ENCODE data around the gene RAMP1. TPM values are rescaled to one million over a fixed set of nuclear protein-coding genes. Genes with fewer than 3 reads are reported as not detected.

Gene RAMP1
- total and polyA plus RNA-seq, 2 donors (not counting 1 experiment from before 2014, with no cell fraction given): 15.7 TPM; not detected in 1

DNA sequence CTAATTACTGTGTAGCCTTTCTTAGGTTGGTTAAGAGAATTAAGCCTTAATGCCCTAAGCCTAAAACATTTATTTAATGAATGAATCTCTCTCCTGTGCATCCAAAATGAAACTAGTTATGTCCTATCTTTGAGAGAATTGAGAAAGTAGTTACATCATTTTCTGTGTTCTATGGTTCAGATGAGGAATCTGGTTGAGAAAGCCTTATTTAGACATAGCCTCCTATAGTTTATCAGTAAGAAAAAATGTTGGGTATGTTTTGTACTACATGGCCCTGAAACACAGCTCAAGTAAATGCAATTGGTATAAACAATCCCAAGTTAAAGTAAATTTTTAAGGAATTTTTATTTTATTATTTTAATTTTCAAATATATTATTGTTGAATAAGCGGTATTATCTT, 25.9 kb upstream of the RAMP1 start:
- ATAC-seq (ENCODE audit: low read depth) (no peak), DNase-seq (no peak)
- Mint-ChIP-seq H3K27me3 (no peaks in the 10 kb centered on the region), H3K9me3 (ENCODE audit: insufficient read depth) (no peaks in the 10 kb centered on the region), H3K27ac (no peak overlapping the region), H3K4me3 (no peak overlapping the region), H3K4me1 (no peaks in the 10 kb centered on the region)
- ChIA-PET CTCF (no interaction called here), POLR2A (no interaction called here)
- no peak overlapping the region for H3K9ac ChIP-seq (ENCODE audit: low read length)
- no peaks in the 10 kb centered on the region for H3K27me3 ChIP-seq (replicated peaks in 1 of 4; ENCODE audit: control extremely low read depth in 1 of 4, control insufficient read depth in 3 of 4, insufficient read depth in 4 of 4, low read length in 3 of 4)
- H3K27ac ChIP-seq (ENCODE audit: low read length in 2 of 2): no peak overlapping the region
- no peaks in the 10 kb centered on the region for H3K36me3 ChIP-seq (replicated peaks in 1 of 2; ENCODE audit: control extremely low read depth in 1 of 2, control insufficient read depth in 1 of 2, extremely low read depth in 1 of 2, insufficient read depth in 2 of 2, low read length in 1 of 2)
- H3K4me2 ChIP-seq (replicated peaks; ENCODE audit: low read depth, low read length, poor library complexity, severe bottlenecking): no peak overlapping the region
- no peak overlapping the region for H3K4me3 ChIP-seq (ENCODE audit: control extremely low read depth in 1 of 5, extremely low read depth in 1 of 5, insufficient read depth in 1 of 5, low read depth in 2 of 5, low read length in 4 of 5)
- H3K4me1 ChIP-seq (ENCODE audit: control insufficient read depth in 2 of 2, insufficient read depth in 2 of 2, low read length in 2 of 2): no peaks in the 10 kb centered on the region
- no CpG with 5 or more reads among the region's 1 CpG for WGBS (ENCODE audit: insufficient coverage)
- no peak overlapping the region for H2AFZ ChIP-seq (ENCODE audit: insufficient read depth, low read depth, low read length, poor library complexity, severe bottlenecking)
- TF ChIP-seq, protein P1, sequence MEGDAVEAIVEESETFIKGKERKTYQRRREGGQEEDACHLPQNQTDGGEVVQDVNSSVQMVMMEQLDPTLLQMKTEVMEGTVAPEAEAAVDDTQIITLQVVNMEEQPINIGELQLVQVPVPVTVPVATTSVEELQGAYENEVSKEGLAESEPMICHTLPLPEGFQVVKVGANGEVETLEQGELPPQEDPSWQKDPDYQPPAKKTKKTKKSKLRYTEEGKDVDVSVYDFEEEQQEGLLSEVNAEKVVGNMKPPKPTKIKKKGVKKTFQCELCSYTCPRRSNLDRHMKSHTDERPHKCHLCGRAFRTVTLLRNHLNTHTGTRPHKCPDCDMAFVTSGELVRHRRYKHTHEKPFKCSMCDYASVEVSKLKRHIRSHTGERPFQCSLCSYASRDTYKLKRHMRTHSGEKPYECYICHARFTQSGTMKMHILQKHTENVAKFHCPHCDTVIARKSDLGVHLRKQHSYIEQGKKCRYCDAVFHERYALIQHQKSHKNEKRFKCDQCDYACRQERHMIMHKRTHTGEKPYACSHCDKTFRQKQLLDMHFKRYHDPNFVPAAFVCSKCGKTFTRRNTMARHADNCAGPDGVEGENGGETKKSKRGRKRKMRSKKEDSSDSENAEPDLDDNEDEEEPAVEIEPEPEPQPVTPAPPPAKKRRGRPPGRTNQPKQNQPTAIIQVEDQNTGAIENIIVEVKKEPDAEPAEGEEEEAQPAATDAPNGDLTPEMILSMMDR (IDR thresholded peaks at IDR 0.05): no peak
- no peak for TF ChIP-seq EZH2 (IDR thresholded peaks at IDR 0.05; ENCODE audit: borderline replicate concordance, insufficient read depth, low read depth, low read length, poor library complexity, severe bottlenecking)
- peaks cover 0 to 3% (median 0%) of the 10 kb centered on the region in 3 donors for H3K9me3 ChIP-seq (ENCODE audit: control extremely low read depth in 1 of 3, control insufficient read depth in 2 of 3, insufficient read depth in 1 of 3, low read length in 2 of 3)
- no peaks in the 10 kb centered on the region for H3K79me2 ChIP-seq (ENCODE audit: control insufficient read depth, insufficient read depth, low read length)
- intact Hi-C loops (cut with micrococcal nuclease): no loop called here
- H4K20me1 ChIP-seq (ENCODE audit: control insufficient read depth, insufficient read depth, low read length, poor library complexity, severe bottlenecking): no peaks in the 10 kb centered on the region

GRCh38 chr2:237835372-237835771, 24.1 kb upstream of the RAMP1 start:
- Mint-ChIP-seq H3K4me1 (no peaks in the 10 kb centered on the region), H3K4me3 (no peak overlapping the region), H3K27ac (no peak overlapping the region), H3K27me3 (no peaks in the 10 kb centered on the region), H3K9me3 (ENCODE audit: insufficient read depth) (no peaks in the 10 kb centered on the region)
- Histone ChIP-seq H3K9me3 (ENCODE audit: control extremely low read depth in 1 of 3, control insufficient read depth in 2 of 3, insufficient read depth in 1 of 3, low read length in 2 of 3) (peaks cover 0 to 3% (median 0%) of the 10 kb centered on the region in 3 donors), H3K36me3 (replicated peaks in 1 of 2; ENCODE audit: control extremely low read depth in 1 of 2, control insufficient read depth in 1 of 2, extremely low read depth in 1 of 2, insufficient read depth in 2 of 2, low read length in 1 of 2) (no peaks in the 10 kb centered on the region), H2AFZ (ENCODE audit: insufficient read depth, low read depth, low read length, poor library complexity, severe bottlenecking) (no peak overlapping the region), H3K27me3 (replicated peaks in 1 of 4; ENCODE audit: control extremely low read depth in 1 of 4, control insufficient read depth in 3 of 4, insufficient read depth in 4 of 4, low read length in 3 of 4) (no peaks in the 10 kb centered on the region), H3K27ac (ENCODE audit: low read length in 2 of 2) (no peak overlapping the region), H3K4me2 (replicated peaks; ENCODE audit: low read depth, low read length, poor library complexity, severe bottlenecking) (no peak overlapping the region), H3K9ac (ENCODE audit: low read length) (no peak overlapping the region), H3K4me1 (ENCODE audit: control insufficient read depth in 2 of 2, insufficient read depth in 2 of 2, low read length in 2 of 2) (no peaks in the 10 kb centered on the region), H4K20me1 (ENCODE audit: control insufficient read depth, insufficient read depth, low read length, poor library complexity, severe bottlenecking) (no peaks in the 10 kb centered on the region), H3K79me2 (ENCODE audit: control insufficient read depth, insufficient read depth, low read length) (no peaks in the 10 kb centered on the region), H3K4me3 (ENCODE audit: control extremely low read depth in 1 of 5, extremely low read depth in 1 of 5, insufficient read depth in 1 of 5, low read depth in 2 of 5, low read length in 4 of 5) (no peak overlapping the region)
- TF ChIP-seq, protein P1 (IDR thresholded peaks at IDR 0.05): no peak
- TF ChIP-seq EZH2 (IDR thresholded peaks at IDR 0.05; ENCODE audit: borderline replicate concordance, insufficient read depth, low read depth, low read length, poor library complexity, severe bottlenecking): no peak
- ATAC-seq (ENCODE audit: low read depth) (no peak), DNase-seq (no peak)
- 84% methylated on average over 3 of the region's 3 CpGs for WGBS (ENCODE audit: insufficient coverage)
- intact Hi-C loops (cut with micrococcal nuclease): no loop called here
- CTCF ChIA-PET: no interaction called here
- POLR2A ChIA-PET: no interaction called here

Data from B cell (primary cell).